WERI-Rb-1 (cell line): ENCODE results near the gene HSPA12B.

ENCODE experiments used
- DNase-seq: peaks from one replicate; pipeline ENCODE4 v3.0.0-alpha.2; 2020
- H3K27ac ChIP-seq: fragments of 250-450 bp; sonication (Bioruptor Pico); 2 replicates; pipeline ENCODE4 v1.5.1; 2020; ENCODE audit warnings: mild to moderate bottlenecking, moderate library complexity
- H3K27me3 ChIP-seq: fragments of 250-450 bp; sonication (Bioruptor Pico); 2 replicates; pipeline ENCODE4 v1.5.1; 2021; ENCODE audit warnings: mild to moderate bottlenecking, low read depth, moderate library complexity; ENCODE audit not compliant: insufficient read depth, severe bottlenecking
- H3K36me3 ChIP-seq: fragments of 250-450 bp; sonication (Bioruptor Pico); 2 replicates; pipeline ENCODE4 v1.5.1; 2020; ENCODE audit warnings: mild to moderate bottlenecking, moderate library complexity
- H3K4me3 ChIP-seq: 2 replicates; pipeline ENCODE4 v1.5.1; 2011; ENCODE audit warnings: low read depth, mild to moderate bottlenecking, control low read depth, low read length
- H3K9me3 ChIP-seq: fragments of 250-450 bp; sonication (Bioruptor Pico); 2 replicates; pipeline ENCODE4 v1.5.1; 2021; ENCODE audit warnings: mild to moderate bottlenecking, moderate library complexity; ENCODE audit not compliant: severe bottlenecking
- TF ChIP-seq, protein P1 (sequence below): IDR thresholded peaks from 2 replicates; pipeline ENCODE4 v1.5.1; 2011; ENCODE audit warnings: low read depth, mild to moderate bottlenecking, control low read depth, inconsistent platforms, low read length

HSPA12B gene

DNA sequence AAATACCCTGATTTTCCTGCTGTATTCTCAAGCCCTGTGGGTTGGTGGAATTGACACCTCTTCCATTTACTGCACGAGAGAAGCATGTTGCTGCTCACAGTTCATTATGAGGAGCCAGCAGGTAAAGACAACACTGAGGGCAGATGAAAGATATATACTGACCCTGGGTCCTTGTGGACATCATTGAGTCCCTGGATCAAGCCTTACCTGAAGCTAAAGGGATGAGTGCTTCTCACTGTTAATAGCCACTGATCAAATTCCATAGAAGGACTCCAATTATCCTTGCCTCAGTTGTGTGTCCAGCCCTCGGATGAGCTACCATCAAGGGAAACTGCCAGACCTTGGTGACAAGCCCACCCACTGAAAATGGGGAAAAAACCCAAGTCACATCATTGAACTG lies 12.4 kb upstream of the HSPA12B start:
- H3K36me3 ChIP-seq: no peaks in the 10 kb centered on the region
- H3K9me3 ChIP-seq: no peaks in the 10 kb centered on the region
- H3K4me3 ChIP-seq: no peak overlapping the region
- no peak for DNase-seq
- H3K27ac ChIP-seq: no peak overlapping the region
- H3K27me3 ChIP-seq: no peaks in the 10 kb centered on the region
- TF ChIP-seq, protein P1, sequence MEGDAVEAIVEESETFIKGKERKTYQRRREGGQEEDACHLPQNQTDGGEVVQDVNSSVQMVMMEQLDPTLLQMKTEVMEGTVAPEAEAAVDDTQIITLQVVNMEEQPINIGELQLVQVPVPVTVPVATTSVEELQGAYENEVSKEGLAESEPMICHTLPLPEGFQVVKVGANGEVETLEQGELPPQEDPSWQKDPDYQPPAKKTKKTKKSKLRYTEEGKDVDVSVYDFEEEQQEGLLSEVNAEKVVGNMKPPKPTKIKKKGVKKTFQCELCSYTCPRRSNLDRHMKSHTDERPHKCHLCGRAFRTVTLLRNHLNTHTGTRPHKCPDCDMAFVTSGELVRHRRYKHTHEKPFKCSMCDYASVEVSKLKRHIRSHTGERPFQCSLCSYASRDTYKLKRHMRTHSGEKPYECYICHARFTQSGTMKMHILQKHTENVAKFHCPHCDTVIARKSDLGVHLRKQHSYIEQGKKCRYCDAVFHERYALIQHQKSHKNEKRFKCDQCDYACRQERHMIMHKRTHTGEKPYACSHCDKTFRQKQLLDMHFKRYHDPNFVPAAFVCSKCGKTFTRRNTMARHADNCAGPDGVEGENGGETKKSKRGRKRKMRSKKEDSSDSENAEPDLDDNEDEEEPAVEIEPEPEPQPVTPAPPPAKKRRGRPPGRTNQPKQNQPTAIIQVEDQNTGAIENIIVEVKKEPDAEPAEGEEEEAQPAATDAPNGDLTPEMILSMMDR: no peak

DNA sequence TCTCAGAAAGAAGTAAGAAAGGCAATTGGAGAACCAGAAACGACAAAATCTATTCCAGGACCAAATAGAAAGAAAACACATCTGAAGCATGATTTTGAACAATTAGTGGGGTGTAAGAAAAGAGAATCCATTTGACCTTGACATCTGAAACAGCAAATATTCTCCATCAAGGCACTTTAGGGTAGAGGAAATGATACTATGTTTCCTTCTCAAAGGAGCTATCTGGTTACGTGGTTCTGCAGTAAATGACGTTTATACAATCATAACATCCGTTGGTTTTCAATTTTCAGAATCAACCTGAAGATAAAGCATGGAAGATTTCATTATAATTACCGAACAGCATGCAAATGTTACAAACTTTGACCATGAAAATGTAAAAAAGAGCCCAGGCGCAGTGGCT lies 11.9 kb upstream of the HSPA12B start:
- TF ChIP-seq, protein P1: no peak
- H3K27ac ChIP-seq: no peak overlapping the region
- DNase-seq: no peak

DNA sequence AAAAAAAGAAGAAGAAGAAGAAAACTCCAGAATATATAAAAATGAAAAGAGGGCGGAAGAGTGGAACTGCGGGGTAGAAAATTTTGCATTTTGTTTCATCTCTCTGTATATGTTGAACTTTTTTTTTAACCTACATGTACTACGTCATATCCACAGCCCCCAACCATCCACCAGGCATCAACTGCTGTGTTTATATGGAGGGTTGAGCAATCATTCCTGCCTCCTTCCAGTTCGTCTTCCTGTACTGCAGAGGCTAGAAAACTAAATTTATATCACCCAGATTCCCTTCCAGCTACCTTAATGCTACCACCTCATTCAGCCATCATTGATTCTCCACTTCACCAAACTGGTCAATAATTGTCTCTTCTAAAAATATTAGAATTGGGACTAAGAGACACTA lies 10.6 kb upstream of the HSPA12B start:
- H3K27me3 ChIP-seq: no peaks in the 10 kb centered on the region

More for the DNA sequence above, 11.9 kb upstream of the HSPA12B start:
- Histone ChIP-seq H3K27me3 (no peaks in the 10 kb centered on the region), H3K9me3 (no peaks in the 10 kb centered on the region), H3K4me3 (no peak overlapping the region), H3K36me3 (no peaks in the 10 kb centered on the region)

DNA sequence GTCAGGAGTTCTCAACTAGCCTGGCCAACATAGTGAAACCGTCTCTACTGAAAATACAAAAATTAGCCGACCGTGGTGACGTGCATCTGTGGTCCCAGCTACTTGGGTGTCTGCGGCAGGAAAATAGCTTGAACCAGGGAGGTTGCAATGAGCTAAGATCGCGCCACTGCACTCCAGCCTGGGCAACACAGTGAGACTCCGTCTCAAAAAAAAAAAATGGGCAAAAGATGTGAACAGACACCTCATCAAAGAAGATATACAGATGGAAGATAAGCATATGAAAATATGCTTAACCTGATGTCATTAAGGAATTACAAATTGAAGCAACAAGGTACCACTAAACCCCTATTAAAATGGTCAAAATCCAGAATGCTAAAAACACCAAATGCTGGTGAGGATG lies 9.2 kb upstream of the HSPA12B start:
- Histone ChIP-seq H3K4me3 (no peak overlapping the region), H3K27ac (no peak overlapping the region), H3K36me3 (no peaks in the 10 kb centered on the region), H3K9me3 (no peaks in the 10 kb centered on the region), H3K27me3 (no peaks in the 10 kb centered on the region)
- TF ChIP-seq, protein P1: no peak
- DNase-seq: no peak

More for the DNA sequence above, 10.6 kb upstream of the HSPA12B start:
- Histone ChIP-seq H3K36me3 (no peaks in the 10 kb centered on the region), H3K9me3 (no peaks in the 10 kb centered on the region), H3K27ac (no peak overlapping the region), H3K4me3 (no peak overlapping the region)
- no peak for DNase-seq
- TF ChIP-seq, protein P1: no peak

DNA sequence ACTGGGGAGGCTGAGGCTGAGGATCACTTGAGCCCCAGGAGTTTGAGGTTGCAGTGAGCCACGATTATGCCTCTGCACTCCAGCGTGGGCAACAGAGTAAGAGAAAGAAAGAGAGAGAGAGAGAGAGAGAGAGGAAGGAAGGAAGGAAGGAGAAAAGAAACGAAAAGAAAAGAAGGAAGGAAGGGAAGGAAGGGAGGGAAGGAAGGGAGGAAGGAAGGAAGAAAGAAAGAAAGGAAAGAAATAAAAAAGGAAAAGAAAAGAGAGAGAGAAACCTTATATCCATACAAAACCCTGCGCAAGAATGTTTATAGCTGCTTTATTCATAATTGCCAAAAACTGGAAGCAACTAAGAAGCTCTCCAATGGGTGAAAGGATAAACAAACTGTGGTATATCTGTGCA lies 8.1 kb upstream of the HSPA12B start:
- no peaks in the 10 kb centered on the region for H3K9me3 ChIP-seq
- no peak overlapping the region for H3K27ac ChIP-seq
- TF ChIP-seq, protein P1: no peak
- no peak for DNase-seq
- no peak overlapping the region for H3K4me3 ChIP-seq
- no peaks in the 10 kb centered on the region for H3K27me3 ChIP-seq
- no peaks in the 10 kb centered on the region for H3K36me3 ChIP-seq

DNA sequence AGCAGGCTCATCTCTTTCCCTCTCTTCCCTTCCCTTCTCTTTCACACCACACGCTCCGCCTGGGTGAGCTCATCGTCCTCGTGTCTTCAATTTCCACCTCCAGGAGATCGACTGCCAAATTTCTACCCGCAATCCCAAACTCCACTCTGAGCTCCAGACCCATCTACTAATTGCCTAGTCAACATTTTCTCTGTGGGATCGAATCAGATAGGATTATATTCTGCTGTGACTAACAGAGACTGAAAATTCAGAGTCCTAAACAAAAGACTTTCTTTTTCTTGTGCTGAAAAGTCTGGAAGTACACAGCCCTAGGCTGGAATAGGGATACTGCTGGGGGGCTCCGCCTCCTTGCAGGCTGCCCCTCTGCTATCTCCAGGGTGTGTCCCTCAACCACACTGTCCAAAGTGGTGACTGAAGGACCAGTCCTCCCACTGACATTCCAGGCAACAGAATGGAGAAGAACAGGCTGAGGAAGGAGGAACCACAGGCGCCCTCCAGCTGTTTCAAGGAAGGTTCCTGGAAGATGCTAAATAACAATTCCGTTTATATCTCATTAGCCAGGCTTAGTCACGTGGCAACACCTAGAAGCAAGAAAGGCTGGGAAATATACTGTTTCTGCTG lies 5.0 kb upstream of the HSPA12B start:
- Histone ChIP-seq H3K27me3 (no peaks in the 10 kb centered on the region), H3K27ac (no peak overlapping the region), H3K4me3 (no peak overlapping the region), H3K9me3 (no peaks in the 10 kb centered on the region), H3K36me3 (no peaks in the 10 kb centered on the region)
- TF ChIP-seq, protein P1: no peak
- DNase-seq: no peak
